Measurements from ENCODE around the gene RPS19BP1.

DNA sequence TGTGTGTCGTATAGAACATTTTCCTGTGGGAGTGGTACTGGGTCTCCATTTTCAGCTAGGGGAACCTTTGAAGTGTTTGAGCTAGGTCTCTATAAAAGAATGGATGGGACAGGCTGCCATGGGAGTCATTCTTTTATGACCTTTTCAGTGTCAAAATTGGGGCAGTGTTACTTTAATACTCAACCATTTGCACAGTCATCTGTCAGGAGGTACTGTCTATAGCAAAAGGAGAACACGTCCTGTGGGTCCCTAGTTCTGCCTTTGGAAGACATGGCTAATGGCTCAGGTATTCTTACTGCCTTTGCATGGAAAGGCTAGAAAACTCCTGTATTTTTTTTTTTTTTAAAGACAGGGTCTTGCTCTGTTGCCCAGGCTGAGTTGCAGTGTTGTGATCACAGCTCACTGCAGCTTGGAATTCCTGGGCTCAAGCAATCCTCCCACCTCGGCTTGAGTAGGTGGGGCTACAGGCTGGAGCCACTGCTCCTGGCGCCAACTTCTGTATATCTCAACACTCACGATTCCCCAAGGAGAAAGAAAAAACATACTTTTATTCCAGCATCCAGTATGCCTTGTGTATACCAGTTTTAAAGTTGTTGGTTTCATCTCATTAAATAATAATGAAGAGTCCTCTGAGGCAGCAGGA lies 14.3 kb downstream of the RPS19BP1 start:
- no peak for TF ChIP-seq CTCF (IDR thresholded peaks at IDR 0.05; ENCODE audit: insufficient read depth, low read depth, low read length)
- no peak for TF ChIP-seq EZH2 (IDR thresholded peaks at IDR 0.05; ENCODE audit: insufficient read depth, low read length)

Measured in astrocyte (in vitro differentiated cells and primary cell).